ENCODE data around the gene MAN1A2. TPM values are rescaled to one million over a fixed set of nuclear protein-coding genes. Genes with fewer than 3 reads are reported as not detected.

The MAN1A2 gene
- total and polyA plus RNA-seq, 2 experiments from 2014 or later = 22.8 to 48.1 TPM

DNA sequence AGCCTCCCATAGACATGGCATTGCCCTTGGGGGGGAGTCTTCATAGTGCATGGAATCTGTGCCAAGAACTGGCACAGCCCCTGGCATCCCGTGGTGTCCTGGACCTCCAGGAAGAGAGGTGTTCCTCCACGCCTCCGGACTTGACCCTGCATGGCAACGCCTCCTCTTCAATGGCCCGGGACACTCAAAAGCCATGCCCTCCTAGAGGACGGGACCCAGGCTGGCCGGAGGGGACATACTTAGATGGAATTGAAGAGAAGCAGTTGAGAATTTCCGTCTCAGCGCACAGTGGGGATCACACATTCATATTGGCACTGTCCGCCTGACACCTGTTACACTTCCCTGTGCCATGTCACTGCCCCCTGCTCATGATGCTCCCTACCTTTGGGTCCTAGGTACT is 200.2 kb downstream of the MAN1A2 start:
- in situ Hi-C loops (cut with MboI) = no loop called here
- Histone ChIP-seq H3K36me3 (ENCODE audit: low read depth) (no peaks in the 10 kb centered on the region), H3K4me1 (ENCODE audit: insufficient read depth) (no peaks in the 10 kb centered on the region), H3K27ac (no peak overlapping the region), H3K79me2 (ENCODE audit: insufficient read depth) (no peaks in the 10 kb centered on the region), H2AFZ (no peak overlapping the region), H3K4me3 (no peak overlapping the region), H3K9ac (no peak overlapping the region), H3K27me3 (replicated peaks; ENCODE audit: insufficient read depth) (peaks cover 9% of the 10 kb centered on the region; the same call in 1 of the 2 replicates), H3K9me3 (ENCODE audit: low read depth) (no peaks in the 10 kb centered on the region), H3F3A (ENCODE audit: insufficient read depth) (no peaks in the 10 kb centered on the region), H4K20me1 (ENCODE audit: insufficient read depth) (no peaks in the 10 kb centered on the region), H3K4me2 (ENCODE audit: unreplicated experiment) (no peak overlapping the region), H3K9me2 (ENCODE audit: insufficient read depth) (no peaks in the 10 kb centered on the region)
- DNase-seq = no peak
- TF ChIP-seq EZH2 (IDR thresholded peaks at IDR 0.05; ENCODE audit: insufficient read depth, poor library complexity, severe bottlenecking) = no peak
- TF ChIP-seq EZH2phosphoT487 (IDR thresholded peaks at IDR 0.05; ENCODE audit: insufficient read depth, low read depth) = no peak
- 65 to 71% methylated on average over 10 of the region's 10 CpGs for WGBS, 2 experiments (ENCODE audit: low coverage in 1 of 2, low lambda C conversion rate in 2 of 2, missing lambda C conversion rate in 2 of 2)

DNA sequence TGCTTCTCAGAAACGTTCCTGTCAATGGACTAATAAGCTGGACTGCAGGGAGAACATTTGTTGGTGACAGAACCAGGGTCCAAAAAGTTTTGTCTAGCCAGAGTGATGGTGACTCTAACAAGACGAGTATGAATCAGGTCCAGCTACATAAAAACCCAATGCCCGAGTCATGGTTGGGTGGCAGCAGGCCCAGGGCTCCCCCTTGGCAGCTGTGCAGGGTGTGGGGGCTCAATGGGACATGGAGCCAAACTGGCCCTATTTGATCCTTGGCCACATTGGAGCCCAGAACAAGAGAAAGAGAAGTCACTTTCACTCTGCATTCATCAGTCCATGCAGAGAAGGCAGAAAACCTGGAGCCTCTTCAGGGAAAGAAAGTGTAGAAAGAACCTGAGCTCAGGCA is 200.7 kb downstream of the MAN1A2 start:
- H3K4me2 ChIP-seq (ENCODE audit: unreplicated experiment) = no peak overlapping the region
- H3K4me1 ChIP-seq (ENCODE audit: insufficient read depth) = no peaks in the 10 kb centered on the region
- no peaks in the 10 kb centered on the region for H3F3A ChIP-seq (ENCODE audit: insufficient read depth)
- no peaks in the 10 kb centered on the region for H3K36me3 ChIP-seq (ENCODE audit: low read depth)
- 6 to 9% methylated on average over 3 of the region's 3 CpGs for WGBS, 2 experiments (ENCODE audit: low coverage in 1 of 2, low lambda C conversion rate in 2 of 2, missing lambda C conversion rate in 2 of 2)
- H3K9me2 ChIP-seq (ENCODE audit: insufficient read depth) = no peaks in the 10 kb centered on the region
- no peaks in the 10 kb centered on the region for H3K9me3 ChIP-seq (ENCODE audit: low read depth)
- peaks cover 9% of the 10 kb centered on the region; the same call in 1 of the 2 replicates for H3K27me3 ChIP-seq (replicated peaks; ENCODE audit: insufficient read depth)
- DNase-seq = no peak
- in situ Hi-C loops (cut with MboI) = no loop called here
- no peaks in the 10 kb centered on the region for H4K20me1 ChIP-seq (ENCODE audit: insufficient read depth)
- no peak overlapping the region for H2AFZ ChIP-seq
- no peak overlapping the region for H3K4me3 ChIP-seq
- no peak overlapping the region for H3K27ac ChIP-seq
- TF ChIP-seq EZH2phosphoT487 (IDR thresholded peaks at IDR 0.05; ENCODE audit: insufficient read depth, low read depth) (no peak), EZH2 (IDR thresholded peaks at IDR 0.05; ENCODE audit: insufficient read depth, poor library complexity, severe bottlenecking) (no peak)
- H3K9ac ChIP-seq = no peak overlapping the region
- no peaks in the 10 kb centered on the region for H3K79me2 ChIP-seq (ENCODE audit: insufficient read depth)

DNA sequence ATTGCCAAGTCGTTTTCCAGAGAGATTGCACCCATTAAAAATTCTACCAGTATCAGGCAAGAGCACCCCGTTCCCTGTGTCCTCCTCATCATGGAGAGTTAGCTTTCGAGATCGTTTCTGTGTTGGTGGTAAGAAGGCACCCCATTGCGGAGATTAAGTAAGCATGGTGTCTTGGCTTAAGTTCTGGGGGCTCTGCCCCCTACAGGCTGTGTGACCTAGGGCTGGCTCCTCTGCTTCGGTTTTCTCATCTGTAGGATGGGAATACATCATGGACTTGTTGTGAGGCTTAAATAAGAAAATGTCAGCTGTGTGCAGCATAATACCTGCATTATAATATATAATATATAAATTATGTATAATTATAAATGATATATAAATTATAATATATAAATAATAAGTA is 201.8 kb downstream of the MAN1A2 start:
- WGBS, 2 experiments (ENCODE audit: low coverage in 1 of 2, low lambda C conversion rate in 2 of 2, missing lambda C conversion rate in 2 of 2) = 68% methylated on average over 6 of the region's 6 CpGs

DNA sequence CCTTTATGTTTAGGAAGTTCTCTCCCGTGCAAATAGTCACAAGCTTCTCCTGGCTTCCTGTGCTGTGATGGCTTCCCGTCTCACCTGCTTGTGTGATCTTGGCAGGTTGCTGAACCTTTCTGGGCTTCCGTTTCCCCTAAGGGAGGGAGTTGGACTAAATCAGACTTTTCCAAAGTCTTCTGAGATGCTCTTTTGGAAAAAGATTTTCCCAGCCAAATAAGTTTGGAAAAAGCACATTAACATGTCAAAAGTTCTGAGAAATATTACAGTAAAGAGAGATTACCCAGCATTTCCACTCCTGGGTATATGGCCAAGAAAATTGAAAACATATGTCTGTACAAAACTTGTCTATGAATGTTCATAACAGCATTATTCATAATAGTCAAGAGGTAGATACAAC is 202.6 kb downstream of the MAN1A2 start:
- no peak overlapping the region for H3K4me2 ChIP-seq (ENCODE audit: unreplicated experiment)
- H3K36me3 ChIP-seq (ENCODE audit: low read depth) = no peaks in the 10 kb centered on the region
- in situ Hi-C loops (cut with MboI) = no loop called here
- H3K4me3 ChIP-seq = no peak overlapping the region
- WGBS, 2 experiments (ENCODE audit: low coverage in 1 of 2, low lambda C conversion rate in 2 of 2, missing lambda C conversion rate in 2 of 2) = 2 to 3% methylated on average over 3 of the region's 3 CpGs
- H3K9me3 ChIP-seq (ENCODE audit: low read depth) = no peaks in the 10 kb centered on the region
- H3F3A ChIP-seq (ENCODE audit: insufficient read depth) = no peaks in the 10 kb centered on the region
- H3K27ac ChIP-seq = no peak overlapping the region
- H3K9ac ChIP-seq = no peak overlapping the region
- H3K9me2 ChIP-seq (ENCODE audit: insufficient read depth) = no peaks in the 10 kb centered on the region
- H3K79me2 ChIP-seq (ENCODE audit: insufficient read depth) = no peaks in the 10 kb centered on the region
- no peaks in the 10 kb centered on the region for H4K20me1 ChIP-seq (ENCODE audit: insufficient read depth)
- TF ChIP-seq EZH2 (IDR thresholded peaks at IDR 0.05; ENCODE audit: insufficient read depth, poor library complexity, severe bottlenecking) (no peak), EZH2phosphoT487 (IDR thresholded peaks at IDR 0.05; ENCODE audit: insufficient read depth, low read depth) (no peak)
- no peaks in the 10 kb centered on the region for H3K4me1 ChIP-seq (ENCODE audit: insufficient read depth)
- DNase-seq = no peak
- H2AFZ ChIP-seq = no peak overlapping the region
- peaks cover 6% of the 10 kb centered on the region; the same call in 1 of the 2 replicates for H3K27me3 ChIP-seq (replicated peaks; ENCODE audit: insufficient read depth)

More for the DNA sequence above, 201.8 kb downstream of the MAN1A2 start:
- Histone ChIP-seq H3K36me3 (ENCODE audit: low read depth) (no peaks in the 10 kb centered on the region), H3K9ac (no peak overlapping the region), H3K4me1 (ENCODE audit: insufficient read depth) (no peaks in the 10 kb centered on the region), H4K20me1 (ENCODE audit: insufficient read depth) (no peaks in the 10 kb centered on the region), H3K9me3 (ENCODE audit: low read depth) (no peaks in the 10 kb centered on the region), H3K27ac (no peak overlapping the region), H3K9me2 (ENCODE audit: insufficient read depth) (no peaks in the 10 kb centered on the region), H3K4me2 (ENCODE audit: unreplicated experiment) (no peak overlapping the region), H2AFZ (no peak overlapping the region), H3F3A (ENCODE audit: insufficient read depth) (no peaks in the 10 kb centered on the region), H3K27me3 (replicated peaks; ENCODE audit: insufficient read depth) (peaks cover 9% of the 10 kb centered on the region; the same call in 1 of the 2 replicates), H3K4me3 (no peak overlapping the region), H3K79me2 (ENCODE audit: insufficient read depth) (no peaks in the 10 kb centered on the region)
- in situ Hi-C loops (cut with MboI) = no loop called here
- no peak for DNase-seq
- no peak for TF ChIP-seq EZH2 (IDR thresholded peaks at IDR 0.05; ENCODE audit: insufficient read depth, poor library complexity, severe bottlenecking)
- TF ChIP-seq EZH2phosphoT487 (IDR thresholded peaks at IDR 0.05; ENCODE audit: insufficient read depth, low read depth) = no peak

DNA sequence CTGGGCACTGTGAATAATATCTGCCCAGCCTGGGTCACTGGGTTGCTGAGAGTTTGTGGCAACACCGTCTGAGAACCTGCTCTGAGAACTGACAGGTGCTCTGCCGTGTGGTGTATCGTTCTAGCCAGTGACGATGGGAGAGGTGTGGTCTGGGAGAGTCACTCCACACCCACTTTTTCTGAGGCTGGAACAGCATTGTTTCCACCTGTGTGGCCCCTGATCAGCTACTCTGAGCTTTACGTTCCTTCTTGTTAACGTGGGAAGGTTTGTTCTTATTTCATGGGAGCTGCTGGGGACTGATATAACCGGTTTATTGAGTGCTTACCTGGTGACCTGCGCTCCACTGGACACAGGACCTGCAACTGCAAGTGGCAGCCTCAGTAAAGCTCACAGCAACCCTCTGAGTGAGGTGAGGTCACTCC is 203.8 kb downstream of the MAN1A2 start:
- Histone ChIP-seq H3K9me3 (ENCODE audit: low read depth) (no peaks in the 10 kb centered on the region), H3K79me2 (ENCODE audit: insufficient read depth) (no peaks in the 10 kb centered on the region), H3K4me3 (no peak overlapping the region), H3K4me1 (ENCODE audit: insufficient read depth) (no peaks in the 10 kb centered on the region), H4K20me1 (ENCODE audit: insufficient read depth) (no peaks in the 10 kb centered on the region), H3K9me2 (ENCODE audit: insufficient read depth) (no peaks in the 10 kb centered on the region), H3F3A (ENCODE audit: insufficient read depth) (no peaks in the 10 kb centered on the region), H3K27me3 (replicated peaks; ENCODE audit: insufficient read depth) (no peaks in the 10 kb centered on the region), H3K9ac (no peak overlapping the region), H3K4me2 (ENCODE audit: unreplicated experiment) (no peak overlapping the region), H3K27ac (no peak overlapping the region), H2AFZ (no peak overlapping the region), H3K36me3 (ENCODE audit: low read depth) (no peaks in the 10 kb centered on the region)
- in situ Hi-C loops (cut with MboI) = no loop called here
- no peak for TF ChIP-seq EZH2 (IDR thresholded peaks at IDR 0.05; ENCODE audit: insufficient read depth, poor library complexity, severe bottlenecking)
- TF ChIP-seq EZH2phosphoT487 (IDR thresholded peaks at IDR 0.05; ENCODE audit: insufficient read depth, low read depth) = no peak
- no peak for DNase-seq
- WGBS, 2 experiments (ENCODE audit: low coverage in 1 of 2, low lambda C conversion rate in 2 of 2, missing lambda C conversion rate in 2 of 2) = 84 to 85% methylated on average over 8 of the region's 8 CpGs
